Colonic mucosa (tissue), 4 donors: Measurements from ENCODE around the gene PREX1. TPM values are rescaled to one million over a fixed set of nuclear protein-coding genes. Genes with fewer than 3 reads are reported as not detected.
"Not testable (repeated sequence)": the region's sequence is repeated elsewhere in the genome, so short reads cannot be mapped to it uniquely, and the experiment has no call there.

Source experiments
- DNase-seq: peaks from one replicate; pipeline ENCODE4 v3.0.0-alpha.2; 2020
- H3K27ac ChIP-seq: fragments of 200-600 bp; one replicate; pipeline ENCODE4 v1.8.0; 2021
- H3K27me3 ChIP-seq: fragments of 200-600 bp; one replicate; pipeline ENCODE4 v1.8.0; 2021
- H3K36me3 ChIP-seq: fragments of 200-600 bp; one replicate; pipeline ENCODE4 v1.8.0; 2021
- H3K4me1 ChIP-seq: fragments of 200-600 bp; one replicate; pipeline ENCODE4 v1.8.0; 2021; ENCODE audit warnings: mild to moderate bottlenecking
- H3K4me3 ChIP-seq: fragments of 200-600 bp; one replicate; pipeline ENCODE4 v1.8.0; 2021
- H3K9ac ChIP-seq, 2 donors: one replicate each; pipeline ENCODE4 v1.7.0; 2013; ENCODE audit warnings: control low read depth in 2 of 2, low read depth in 2 of 2, low read length in 2 of 2
- H3K9me3 ChIP-seq: fragments of 200-600 bp; one replicate; pipeline ENCODE4 v1.8.0; 2021
- CTCF ChIP-seq: fragments of 200-600 bp; IDR thresholded peaks from one replicate; pipeline ENCODE4 v1.8.0; 2022; ENCODE audit warnings: antibody characterized with exemption, mild to moderate bottlenecking
- intact Hi-C: fragments of 100-400 bp; cut with DNase I; formaldehyde crosslinking; loops from one replicate; pipeline ENCODE4 v1.14.1; 2022
- total RNA-seq, 2 donors: library from RNA; stranded (reverse); fragmentation: NEBNext Ultra II Directional in 1 of 2; extraction: Animal tissue kit (Norgen Biotek cat#: 25700) in 1 of 2; gene quantifications; one replicate each; pipeline ENCODE4 v1.2.1, GENCODE V29; 2021
- donor health status: healthy.
- donor health status: DM: no; HTN: no; CAD: no.
- donor health status: DM: no; HTN: no; CAD: no.

PREX1 gene
- total RNA-seq = 10 to 100 TPM in 1 of 2 donors, 1 to 10 TPM in 1; 7.2 to 24.6 TPM

- Histone ChIP-seq H3K4me1 (no peaks in the 10 kb centered on the region), H3K36me3 (no peaks in the 10 kb centered on the region), H3K9me3 (no peaks in the 10 kb centered on the region), H3K9ac (peak within 1 kb of the TSS; percentile 55 to 81), H3K4me3 (peak within 1 kb of the TSS; percentile 50), H3K27me3 (peaks cover 12% of the 10 kb centered on the region), H3K27ac (peak within 1 kb of the TSS; percentile 40)
- TF ChIP-seq CTCF = no peak
- intact Hi-C loops = no loop called here
- DNase-seq = peak; percentile 61
Observed at GRCh38 chr20:48827855-48828733, at the start of gene PREX1. Gene PREX1, minus strand, starts transcription at chr20:48827999. Its CDS starts 139 bp downstream, at chr20:48827860.

GRCh38 chr20:48877304-48877703 is 49.5 kb upstream of the PREX1 start:
- Histone ChIP-seq H3K4me1 (no peaks in the 10 kb centered on the region), H3K9ac (no peak overlapping the region), H3K27me3 (no peaks in the 10 kb centered on the region), H3K9me3 (no peaks in the 10 kb centered on the region), H3K36me3 (no peaks in the 10 kb centered on the region), H3K27ac (no peak overlapping the region), H3K4me3 (no peak overlapping the region)
- no peak for TF ChIP-seq CTCF
- intact Hi-C loops = no loop called here
- peak; percentile 29 for DNase-seq

GRCh38 chr20:48875914-48876240 is 48.1 kb upstream of the PREX1 start:
- intact Hi-C loops = no loop called here
- TF ChIP-seq CTCF = no peak
- H3K4me1 ChIP-seq = no peaks in the 10 kb centered on the region

GRCh38 chr20:48875233-48875913 is 47.6 kb upstream of the PREX1 start:
- H3K36me3 ChIP-seq = no peaks in the 10 kb centered on the region
- intact Hi-C loops = no loop called here
- no peak overlapping the region for H3K4me3 ChIP-seq
- TF ChIP-seq CTCF = no peak
- no peaks in the 10 kb centered on the region for H3K9me3 ChIP-seq
- H3K27ac ChIP-seq = no peak overlapping the region
- DNase-seq = no peak
- H3K27me3 ChIP-seq = no peaks in the 10 kb centered on the region
- no peaks in the 10 kb centered on the region for H3K4me1 ChIP-seq
- H3K9ac ChIP-seq = no peak overlapping the region

More at GRCh38 chr20:48875914-48876240, 48.1 kb upstream of the PREX1 start:
- no peak overlapping the region for H3K9ac ChIP-seq
- H3K9me3 ChIP-seq = no peaks in the 10 kb centered on the region
- H3K36me3 ChIP-seq = no peaks in the 10 kb centered on the region
- no peak for DNase-seq
- H3K27me3 ChIP-seq = no peaks in the 10 kb centered on the region
- H3K4me3 ChIP-seq = no peak overlapping the region
- no peak overlapping the region for H3K27ac ChIP-seq

GRCh38 chr20:48869442-48869841 is 41.6 kb upstream of the PREX1 start:
- H3K36me3 ChIP-seq, H3K27ac ChIP-seq, H3K9me3 ChIP-seq, DNase-seq, H3K4me1 ChIP-seq, H3K4me3 ChIP-seq, intact Hi-C loops, H3K9ac ChIP-seq, H3K27me3 ChIP-seq: not testable (repeated sequence)

GRCh38 chr20:48866936-48867335 is 39.1 kb upstream of the PREX1 start:
- Histone ChIP-seq H3K36me3 (no peaks in the 10 kb centered on the region), H3K4me1 (no peaks in the 10 kb centered on the region), H3K9me3 (no peaks in the 10 kb centered on the region), H3K27me3 (no peaks in the 10 kb centered on the region), H3K27ac (no peak overlapping the region), H3K9ac (no peak overlapping the region), H3K4me3 (no peak overlapping the region)
- no peak for TF ChIP-seq CTCF
- intact Hi-C loops = no loop called here
- no peak for DNase-seq
